Measurements from ENCODE around the gene CDK11B.
"Not testable (repeated sequence)": the region's sequence is repeated elsewhere in the genome, so short reads cannot be mapped to it uniquely, and the experiment has no call there.

Gene CDK11B

DNA sequence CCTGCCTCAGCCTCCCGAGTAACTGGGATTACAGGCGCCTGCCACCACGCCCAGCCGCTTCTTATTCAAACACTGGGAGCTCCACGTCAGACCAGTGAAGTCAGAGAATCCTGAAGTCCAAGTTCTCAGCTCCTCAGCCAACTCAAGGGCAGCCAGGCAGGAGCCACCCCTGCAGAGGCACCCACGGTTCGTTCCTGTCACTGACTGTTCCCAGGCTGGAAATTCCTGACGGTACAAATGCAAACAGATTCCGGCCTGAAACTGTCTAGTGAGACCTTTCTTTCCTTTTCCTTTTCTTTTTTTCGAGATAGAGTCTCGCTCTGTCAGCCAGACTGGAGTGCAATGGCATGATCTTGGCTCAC, 22.1 kb upstream of the CDK11B start:
- no peak for DNase-seq

DNA sequence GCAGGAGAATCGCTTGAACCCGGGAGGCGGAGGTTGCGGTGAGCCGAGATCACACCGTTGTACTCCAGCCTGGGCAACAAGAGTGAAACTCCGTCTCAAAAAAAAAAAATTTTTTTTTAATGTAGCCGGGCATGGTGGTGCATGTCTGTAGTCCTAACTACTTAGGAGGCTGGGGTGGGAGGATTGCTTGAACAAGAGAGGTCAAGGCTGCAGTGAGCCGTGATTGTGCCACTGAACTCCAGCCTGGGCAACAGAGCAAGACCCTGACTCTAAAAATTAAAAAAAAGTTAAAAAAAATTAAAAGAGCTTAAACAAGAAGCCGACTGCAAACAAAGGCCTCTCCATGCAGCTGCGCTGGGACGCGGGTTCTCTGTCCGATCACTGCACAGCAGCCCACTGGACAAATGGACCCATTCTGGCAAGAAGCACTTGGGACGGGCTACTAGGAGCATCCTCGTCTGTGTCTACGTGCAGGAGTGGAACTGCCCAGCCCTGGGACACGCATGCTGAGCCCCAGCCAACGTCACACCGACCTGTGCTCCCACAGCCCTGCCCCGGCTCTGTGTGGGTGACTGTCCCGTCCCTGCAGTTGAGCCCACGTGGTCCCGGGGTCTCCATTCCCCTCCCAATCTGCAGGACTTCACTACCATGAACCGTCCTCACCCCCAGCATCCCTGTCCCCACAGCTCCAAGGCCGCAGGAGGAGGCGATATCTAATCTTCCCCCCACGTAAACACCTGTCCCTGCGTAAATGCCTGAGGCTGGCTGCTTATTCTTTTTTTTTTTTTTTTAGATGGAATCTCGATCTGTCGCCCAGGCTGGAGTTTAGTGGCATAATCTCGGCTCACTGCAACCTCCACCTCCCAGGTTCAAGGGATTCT, 21.5 kb upstream of the CDK11B start:
- no peak for DNase-seq

DNA sequence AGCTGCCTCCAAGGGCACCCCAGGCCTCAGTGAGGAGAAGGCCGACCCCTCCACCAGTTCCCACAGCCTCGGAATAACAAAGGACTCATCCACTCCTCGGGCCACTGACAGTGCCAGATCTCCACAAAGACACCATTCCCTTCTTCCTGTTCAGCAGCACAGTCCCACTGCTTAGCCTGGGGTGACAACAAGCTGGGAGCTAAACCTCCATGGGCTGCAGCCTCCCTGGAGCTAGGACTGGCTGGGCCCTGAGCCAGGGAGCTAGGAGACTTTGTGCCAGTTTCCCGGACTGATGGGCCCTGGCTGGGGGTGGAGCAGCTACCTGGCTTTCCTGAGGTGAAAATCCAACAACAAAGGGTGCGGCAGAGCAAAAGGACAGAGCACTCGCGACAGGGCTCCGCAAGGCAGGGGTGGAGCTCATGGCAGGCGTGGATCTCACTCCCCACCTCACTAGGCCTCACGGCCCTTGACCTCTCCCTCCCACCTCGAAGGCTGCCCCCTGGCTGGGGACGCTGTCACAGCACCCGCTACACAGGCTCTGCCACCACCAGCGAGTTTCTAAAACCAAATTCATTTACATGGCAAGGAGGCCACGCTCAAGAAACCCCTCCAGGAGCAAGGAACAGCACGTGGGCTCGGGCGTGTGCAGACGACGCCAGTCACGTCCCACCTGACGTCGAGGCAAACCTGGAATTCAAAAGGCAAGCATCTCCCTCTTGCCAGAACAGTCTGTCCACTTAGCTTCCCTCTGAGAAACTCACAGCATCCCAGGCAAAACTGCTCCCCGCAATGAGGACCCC, 20.0 kb upstream of the CDK11B start:
- DNase-seq: no peak

DNA sequence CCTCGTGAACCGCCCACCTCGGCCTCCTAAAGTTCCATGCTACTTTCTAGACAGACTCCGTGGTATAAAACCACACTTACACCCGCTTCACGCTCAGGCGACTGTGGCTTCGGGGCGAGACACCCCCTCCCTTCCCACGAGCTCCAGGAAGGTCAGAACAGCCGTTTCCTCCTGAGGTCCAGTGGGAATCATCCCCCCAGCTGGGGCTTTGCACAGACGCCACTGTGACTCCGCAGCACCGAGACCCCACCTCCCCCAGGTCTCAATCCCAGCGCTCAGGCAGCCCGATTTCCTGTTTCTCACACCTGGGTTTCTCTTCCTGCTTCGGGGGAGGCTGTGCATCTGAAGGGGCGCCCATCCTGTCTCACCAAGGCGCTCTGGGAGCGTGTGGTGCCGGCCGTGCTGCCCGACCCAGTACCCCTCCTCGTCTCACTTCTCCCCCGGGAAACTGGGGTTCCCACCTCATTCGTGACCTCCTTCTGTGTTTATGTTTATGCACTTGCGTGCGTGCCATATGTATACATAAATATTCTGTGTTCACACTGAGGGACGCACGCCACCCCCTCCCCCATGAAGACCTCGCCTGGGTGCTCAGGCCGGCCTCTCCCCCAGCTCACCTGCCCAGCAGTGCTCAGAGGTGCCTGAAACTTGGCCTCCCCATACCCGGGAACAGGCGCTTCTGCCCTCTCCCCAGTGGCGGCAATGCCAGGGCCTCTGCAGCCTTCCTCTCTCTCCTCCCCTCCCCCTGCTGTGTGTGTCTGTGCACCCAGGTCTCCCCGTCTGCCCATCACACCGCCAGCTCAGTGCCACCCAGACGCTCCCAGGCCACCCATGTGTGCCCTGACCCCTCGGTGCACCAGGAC, 19.1 kb upstream of the CDK11B start:
- DNase-seq: peak; percentile 53

DNA sequence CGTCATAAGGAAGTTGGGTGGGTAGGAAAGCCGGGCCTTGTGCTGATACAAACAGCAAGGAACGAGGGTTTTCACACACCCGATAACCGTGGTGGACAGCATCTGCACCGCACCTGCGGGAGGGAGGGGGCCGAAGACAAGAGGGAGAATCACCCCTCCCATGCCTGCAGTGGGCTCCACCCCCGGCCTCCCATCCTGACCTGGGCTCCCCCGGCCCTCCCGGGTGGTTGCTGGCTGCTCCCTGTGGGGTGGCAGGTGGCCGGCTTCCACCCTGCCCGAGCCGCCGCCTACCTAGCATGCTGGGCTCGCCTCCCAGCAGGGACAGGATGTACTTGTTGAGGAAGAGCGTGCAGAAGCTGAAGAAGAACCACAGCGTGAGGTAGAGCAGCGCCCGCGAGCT, 17.3 kb upstream of the CDK11B start:
- not testable (repeated sequence) for DNase-seq

DNA sequence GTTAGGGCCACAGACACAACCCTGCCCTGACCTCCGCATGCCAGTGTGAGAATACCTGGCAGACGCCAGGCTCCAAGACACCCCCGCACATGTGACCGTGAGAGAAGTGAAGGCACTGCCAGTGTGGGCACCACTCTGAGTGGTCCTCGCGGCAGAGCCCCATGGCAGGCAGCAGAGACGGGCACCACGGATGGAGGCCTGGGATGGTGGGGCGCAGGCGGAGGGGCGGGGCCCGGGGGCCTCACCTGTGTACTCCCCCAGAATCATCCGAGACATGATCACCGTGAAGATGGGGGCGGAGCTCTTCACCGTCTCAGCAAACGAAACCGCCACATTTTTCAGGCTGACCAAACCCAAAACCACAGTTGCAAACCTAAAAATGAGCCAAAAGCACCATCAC, 16.4 kb upstream of the CDK11B start:
- DNase-seq: not testable (repeated sequence)

DNA sequence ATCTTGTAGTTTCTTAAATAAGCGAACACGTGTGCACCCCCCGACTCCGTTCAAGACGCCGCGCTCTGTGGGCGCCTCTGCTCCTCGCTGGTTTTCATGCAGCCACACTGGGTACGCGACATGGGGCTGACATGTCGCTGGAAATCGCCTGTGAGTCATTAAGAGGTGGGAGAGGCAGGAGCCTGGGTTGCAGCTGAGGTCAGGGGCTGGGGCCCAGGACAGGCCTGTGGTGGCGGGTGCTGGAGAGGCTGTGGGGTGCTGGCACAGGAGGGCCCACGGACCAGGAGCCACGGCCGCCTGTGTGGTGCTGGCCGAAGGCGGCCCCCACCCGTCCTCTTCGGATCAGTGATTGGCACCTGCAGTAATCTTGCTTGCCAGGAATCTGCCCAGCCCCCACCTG, 16.0 kb upstream of the CDK11B start:
- DNase-seq: not testable (repeated sequence)

DNA sequence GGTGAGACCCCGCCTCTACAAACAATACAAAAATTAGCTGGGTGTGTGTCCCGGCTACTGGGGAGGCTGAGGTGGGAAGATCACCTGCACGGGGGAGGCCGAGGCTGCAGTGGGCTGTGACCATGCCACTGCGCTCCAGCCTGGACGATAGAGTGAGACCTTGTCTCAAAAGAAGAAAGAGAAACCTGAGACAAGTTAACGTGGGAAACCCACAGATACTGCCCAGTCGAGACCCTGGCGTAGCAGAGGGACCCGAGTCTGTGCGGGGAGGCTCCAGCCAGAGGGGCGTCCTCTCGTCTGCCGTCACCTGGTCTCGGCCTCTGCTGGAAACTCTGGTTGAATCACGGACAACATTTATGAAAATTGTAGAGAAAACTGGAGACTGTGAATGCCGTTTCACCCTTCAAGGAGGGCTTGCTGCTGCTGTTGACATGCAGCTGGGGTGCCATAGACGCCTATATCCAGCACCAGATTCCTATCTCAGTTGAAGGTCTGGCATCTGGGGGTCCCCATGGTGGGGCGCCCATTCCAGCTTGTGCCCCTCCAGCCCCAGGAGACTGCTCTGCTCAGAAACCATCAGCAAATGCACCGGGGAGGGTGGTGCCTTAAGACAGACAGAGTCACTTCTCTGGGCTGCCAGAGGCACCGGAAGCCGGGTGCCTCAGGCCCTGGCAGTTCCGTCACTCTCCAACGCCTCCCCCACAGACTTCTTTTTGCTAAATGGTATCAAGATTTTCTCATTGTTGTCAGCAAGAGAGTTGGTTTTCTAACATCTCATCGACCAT, 13.6 kb upstream of the CDK11B start:
- no peak for DNase-seq

DNA sequence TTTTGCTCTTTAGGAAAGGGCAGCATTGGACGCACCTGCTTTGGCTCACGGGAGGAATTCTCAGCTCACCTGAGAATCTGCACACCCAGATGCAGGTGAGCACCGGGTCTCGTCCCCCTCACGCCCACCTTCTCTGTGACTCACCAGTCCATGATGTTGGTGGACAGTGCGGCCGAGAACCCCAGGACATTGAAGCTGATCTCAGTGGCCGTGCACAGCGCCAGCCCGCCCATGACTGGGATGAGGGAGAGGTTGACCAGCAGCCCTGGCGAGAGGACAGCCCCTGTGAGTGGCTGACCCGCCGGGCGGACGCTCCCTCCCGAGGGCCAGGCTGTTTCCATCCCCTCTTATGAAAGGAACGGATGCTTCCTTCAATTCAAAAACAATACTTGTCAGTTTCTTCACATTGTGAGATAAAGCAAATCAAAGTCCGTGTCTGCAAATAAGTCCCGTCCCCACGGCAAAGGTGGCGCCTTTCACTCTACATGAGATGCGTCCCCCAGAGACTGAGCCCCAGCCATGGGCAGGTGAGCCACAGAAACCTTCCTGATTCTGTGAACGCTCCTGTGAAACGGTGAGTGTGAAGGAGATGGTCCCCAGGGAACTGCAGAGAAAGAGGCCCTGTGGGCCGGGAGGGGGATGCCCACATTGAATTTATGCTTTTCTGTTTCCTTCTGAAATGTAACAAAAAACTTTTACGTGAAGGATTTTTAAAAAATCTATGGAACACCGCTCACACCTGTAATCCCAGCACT, 12.7 kb upstream of the CDK11B start:
- no peak for DNase-seq

DNA sequence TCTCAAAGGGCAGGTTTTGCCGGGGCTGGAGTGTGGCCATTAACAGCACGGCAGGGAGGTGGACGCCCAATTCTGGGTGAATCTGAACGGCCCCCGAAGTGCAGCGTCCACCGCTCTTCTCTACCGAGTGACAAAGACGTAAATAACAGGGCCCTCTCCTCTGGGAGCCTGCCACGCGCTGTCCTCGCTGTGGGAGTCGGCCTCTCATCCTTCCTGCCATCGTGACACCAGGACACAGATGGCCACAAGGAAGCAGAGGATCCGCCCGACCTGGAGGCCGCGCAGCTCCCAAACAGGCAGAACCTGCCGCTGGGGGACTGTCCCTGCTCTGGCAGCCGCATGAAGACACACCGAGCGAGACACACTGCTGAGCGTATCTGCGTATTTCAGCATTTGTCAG, 12.1 kb upstream of the CDK11B start:
- DNase-seq: no peak

DNA sequence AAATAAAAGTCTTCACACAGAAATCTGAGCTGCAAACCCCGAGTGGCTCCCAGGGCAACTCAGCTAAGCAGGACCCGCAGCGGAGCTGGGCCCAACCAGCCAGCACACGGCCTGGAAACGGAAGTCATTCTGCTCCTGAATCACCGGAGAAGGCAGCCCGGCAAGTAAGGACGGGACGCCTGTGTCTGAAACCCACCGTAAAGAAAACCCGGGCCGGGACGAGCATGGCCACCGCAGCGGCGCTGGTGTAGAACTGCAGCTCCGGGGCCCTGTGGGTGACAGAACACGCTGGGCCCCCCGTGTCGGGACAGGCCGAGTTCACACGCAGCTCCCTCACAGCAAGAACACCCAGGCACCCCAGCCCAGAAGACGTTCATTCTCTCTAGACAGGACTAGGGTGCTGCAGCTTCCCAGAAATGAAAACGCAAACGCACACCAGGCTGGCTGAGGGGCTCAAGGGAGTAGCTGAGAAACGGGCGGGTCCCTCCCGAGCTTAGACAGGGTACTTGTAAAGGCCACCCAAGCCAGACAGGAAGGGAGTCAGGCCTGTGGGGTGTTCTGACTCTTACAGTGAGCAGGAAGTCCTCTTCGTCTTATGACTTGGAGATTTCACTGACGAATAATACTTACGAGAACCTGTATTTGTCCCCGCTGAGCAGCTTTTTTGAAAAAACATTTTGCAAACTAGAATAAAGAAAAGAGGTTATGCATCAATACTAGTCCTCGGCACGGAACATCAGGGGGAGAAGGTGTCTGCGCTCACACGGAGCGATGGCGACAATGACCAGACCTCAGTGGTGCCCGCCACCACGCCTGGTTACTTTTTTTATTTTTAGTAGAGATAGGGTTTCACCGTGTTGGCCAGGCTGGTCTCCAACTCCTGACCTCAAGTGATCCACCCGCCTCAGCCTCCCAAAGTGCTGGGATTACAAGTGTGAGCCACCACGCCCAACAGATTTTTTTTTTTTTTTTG, 10.9 kb upstream of the CDK11B start:
- no peak for DNase-seq

DNA sequence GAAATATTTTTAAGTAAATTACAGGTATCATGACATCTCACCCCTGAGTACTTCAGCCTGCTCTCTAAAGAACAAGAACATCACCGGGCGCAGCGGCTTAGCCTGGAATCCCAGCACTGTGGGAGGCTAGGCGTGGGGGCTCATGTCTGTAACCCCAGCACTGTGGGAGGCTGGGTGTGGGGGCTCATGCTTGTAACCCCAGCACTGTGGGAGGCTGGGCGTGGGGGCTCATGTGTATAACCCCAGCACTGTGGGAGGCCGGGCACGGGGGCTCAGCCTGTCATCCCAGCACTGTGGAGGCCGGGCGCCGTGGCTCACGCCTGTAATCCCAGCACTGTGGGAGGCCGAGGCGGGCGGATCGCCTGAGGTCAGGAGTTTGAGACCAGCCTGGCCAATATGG, 7.7 kb upstream of the CDK11B start:
- DNase-seq: no peak

DNA sequence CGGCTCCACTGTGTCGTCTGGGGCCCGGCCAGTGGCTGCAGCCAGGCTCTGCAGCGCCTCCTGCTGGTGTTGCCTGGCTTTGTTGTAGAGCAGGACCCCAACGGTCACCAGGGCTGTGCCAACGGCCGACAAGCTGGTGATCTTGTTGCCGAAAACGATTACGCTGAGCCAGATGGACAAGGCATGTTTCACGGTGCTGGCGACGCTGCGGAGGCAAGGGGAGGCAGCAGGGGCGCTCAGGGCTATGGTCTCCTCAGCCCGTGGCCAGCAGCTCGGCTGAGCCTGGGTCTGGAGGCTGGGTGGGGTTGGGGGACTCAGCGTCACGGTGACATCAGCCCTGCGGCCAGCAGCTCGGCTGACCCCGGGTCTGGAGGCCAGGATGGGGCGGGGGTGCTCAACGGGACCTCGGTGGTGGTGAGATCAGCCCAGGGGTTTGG, 7.0 kb upstream of the CDK11B start:
- DNase-seq: peak; percentile 47

DNA sequence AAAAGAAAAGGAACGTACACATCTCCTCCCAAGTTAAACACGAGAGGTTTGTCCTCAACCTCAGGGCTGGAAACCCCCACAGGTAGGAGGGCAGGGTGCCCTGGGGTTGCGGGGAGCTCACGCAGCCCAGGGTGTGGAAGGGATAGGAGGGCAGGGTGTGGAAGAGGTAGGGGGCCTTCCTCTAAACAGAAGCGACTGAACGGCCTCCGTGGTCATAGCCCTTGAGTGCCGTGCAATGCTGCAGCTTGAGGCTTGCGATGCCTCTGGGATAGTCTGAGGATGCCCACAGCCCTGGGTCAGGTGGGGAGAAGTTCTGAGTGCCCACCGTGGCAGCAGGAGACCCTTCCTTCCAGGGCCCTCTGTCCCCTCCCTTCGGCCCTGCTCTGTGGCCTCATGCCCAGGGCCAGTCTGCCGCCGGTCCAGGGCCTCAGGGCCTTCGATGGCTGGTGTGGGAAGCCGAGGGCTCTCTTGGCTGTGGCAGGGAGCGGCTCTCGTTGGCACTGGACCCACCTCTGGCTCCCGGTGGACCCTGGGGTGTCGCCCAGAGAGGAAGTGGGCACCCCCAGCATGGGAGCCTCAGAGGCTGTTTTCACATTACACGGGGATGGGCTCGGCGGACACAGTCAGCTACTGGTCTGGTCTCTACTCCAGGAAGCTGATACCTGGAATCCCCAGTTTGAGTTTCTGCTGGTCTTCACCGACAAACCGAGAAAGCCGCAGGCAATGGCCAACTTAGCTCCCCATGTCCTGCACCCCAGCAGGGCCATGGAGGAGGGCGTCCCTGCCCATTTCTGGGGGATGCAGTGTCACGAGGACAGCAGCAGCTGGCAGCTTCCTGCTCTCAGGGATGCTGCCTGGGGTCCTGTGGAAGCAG, 6.4 kb upstream of the CDK11B start:
- DNase-seq: no peak

DNA sequence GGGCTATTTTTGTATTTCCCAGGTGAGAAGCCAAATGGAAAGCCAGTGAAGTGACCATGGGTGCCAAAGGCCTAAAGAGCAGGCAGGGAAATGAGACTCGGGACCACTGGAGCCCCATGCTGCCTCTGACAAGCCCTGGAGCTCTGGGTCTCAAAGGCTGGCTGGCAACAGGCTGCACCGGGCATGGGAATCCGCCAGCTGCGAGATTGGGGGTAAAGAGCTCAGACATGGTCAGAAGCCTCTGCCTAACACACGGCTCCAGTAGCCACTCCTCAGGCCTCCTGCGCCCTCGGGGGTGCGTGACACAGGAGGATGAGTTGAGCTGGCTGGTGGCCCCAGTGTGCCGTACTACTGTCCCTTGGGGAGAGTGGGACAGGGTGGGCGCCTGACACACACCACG, 5.5 kb upstream of the CDK11B start:
- DNase-seq: not testable (repeated sequence)

DNA sequence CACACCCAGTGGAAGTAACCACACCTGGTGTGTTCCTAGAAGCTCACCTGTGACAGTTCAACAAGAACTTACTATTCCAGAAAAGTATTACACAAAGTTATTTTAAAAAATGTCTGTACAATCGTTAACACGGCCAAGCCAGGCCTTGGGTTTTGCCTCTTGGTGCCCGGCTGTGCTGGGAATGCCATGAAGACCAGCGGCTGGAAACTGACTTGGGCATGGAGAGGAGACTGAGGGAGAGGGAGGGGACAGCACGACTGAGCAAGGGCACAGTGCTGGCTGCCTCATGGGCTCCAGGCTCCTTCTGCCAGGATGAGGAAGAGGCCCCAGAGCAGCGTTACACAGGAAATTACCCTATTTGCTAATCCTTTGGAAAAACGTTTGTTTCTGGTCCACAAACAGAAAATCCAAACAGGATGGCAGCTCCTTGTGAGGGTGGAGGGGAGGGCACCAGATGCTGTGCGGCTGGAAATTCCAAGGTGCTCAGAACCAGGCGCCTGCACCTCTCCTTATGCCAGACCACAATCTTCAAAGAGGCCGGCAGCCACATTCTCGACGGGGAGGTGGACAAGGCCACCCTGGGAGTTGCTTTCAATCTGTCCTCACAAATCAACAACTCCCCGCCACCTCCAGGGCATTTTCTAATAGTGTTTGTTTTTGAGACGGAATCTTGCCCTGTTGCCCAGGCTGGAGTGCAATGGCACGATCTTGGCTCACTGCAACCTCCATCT, 4.2 kb upstream of the CDK11B start:
- DNase-seq: not testable (repeated sequence)

DNA sequence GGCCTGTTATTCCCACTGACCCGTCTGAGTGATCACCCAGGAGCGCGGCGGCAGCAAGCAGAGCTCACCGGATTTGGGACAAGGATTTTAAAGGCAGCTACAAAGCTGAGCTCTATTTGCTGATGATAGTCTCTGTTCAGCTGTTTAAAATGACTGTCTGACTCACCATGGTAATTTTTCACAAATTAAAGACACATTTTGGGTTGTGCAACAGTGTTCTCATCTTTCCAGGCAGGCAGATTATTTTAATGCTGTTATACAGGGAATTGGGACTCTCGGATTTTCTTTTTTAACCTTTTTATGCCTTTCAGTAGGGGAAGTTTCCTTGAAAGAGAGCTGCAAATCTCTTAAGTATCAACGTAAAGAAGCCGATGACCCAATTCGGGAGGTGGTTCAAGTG, 3.6 kb upstream of the CDK11B start:
- not testable (repeated sequence) for DNase-seq

DNA sequence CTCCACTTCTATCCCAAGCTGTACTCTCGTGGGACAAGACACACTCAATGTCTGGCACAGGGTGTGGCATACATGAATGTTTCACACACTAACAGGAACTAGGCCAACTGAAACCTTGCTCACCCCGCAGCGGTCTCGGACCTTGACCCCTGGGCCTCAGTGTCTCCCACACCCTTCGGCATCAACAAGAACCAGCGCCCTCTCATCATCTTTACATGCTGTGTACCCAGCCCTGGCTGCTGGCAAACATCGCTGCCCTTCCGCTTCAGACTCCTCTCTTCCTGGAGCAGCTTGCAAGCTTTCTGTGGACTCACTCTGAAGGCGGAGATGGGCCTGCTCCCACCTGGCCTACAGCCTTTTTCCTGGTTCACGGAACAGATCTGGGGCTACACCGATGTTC, 10.5 kb downstream of the CDK11B start:
- not testable (repeated sequence) for DNase-seq
